Activated naive CD8-positive, alpha-beta T cell treated with anti-CD3 and anti-CD28 coated beads for 36 hours (primary cell): ENCODE measurements around the gene SETDB2. TPM values are rescaled to one million over a fixed set of nuclear protein-coding genes. Genes with fewer than 3 reads are reported as not detected.

Experiments used
- DNase-seq: peaks from one replicate; pipeline ENCODE4 v3.0.0; 2021
- H3K27ac Mint-ChIP-seq: one replicate; pipeline ENCODE4 v1.8.0; 2022; ENCODE audit warnings: mild to moderate bottlenecking, moderate library complexity, mixed read lengths
- H3K27me3 Mint-ChIP-seq: one replicate; pipeline ENCODE4 v1.8.0; 2022; ENCODE audit warnings: mild to moderate bottlenecking, mixed read lengths
- H3K36me3 Mint-ChIP-seq: one replicate; pipeline ENCODE4 v1.8.0; 2021; ENCODE audit warnings: mild to moderate bottlenecking, mixed read lengths
- H3K4me1 Mint-ChIP-seq: one replicate; pipeline ENCODE4 v1.8.0; 2021; ENCODE audit warnings: mixed read lengths
- H3K4me3 Mint-ChIP-seq: one replicate; pipeline ENCODE4 v1.8.0; 2022; ENCODE audit warnings: mild to moderate bottlenecking, moderate library complexity, mixed read lengths
- H3K9me3 Mint-ChIP-seq: one replicate; pipeline ENCODE4 v1.8.0; 2022; ENCODE audit warnings: mixed read lengths
- total RNA-seq, 2 experiments: library from RNA; stranded (reverse); gene quantifications; one replicate each; pipeline ENCODE4 v1.2.3, GENCODE V29; 2021

SETDB2 gene, protein sequence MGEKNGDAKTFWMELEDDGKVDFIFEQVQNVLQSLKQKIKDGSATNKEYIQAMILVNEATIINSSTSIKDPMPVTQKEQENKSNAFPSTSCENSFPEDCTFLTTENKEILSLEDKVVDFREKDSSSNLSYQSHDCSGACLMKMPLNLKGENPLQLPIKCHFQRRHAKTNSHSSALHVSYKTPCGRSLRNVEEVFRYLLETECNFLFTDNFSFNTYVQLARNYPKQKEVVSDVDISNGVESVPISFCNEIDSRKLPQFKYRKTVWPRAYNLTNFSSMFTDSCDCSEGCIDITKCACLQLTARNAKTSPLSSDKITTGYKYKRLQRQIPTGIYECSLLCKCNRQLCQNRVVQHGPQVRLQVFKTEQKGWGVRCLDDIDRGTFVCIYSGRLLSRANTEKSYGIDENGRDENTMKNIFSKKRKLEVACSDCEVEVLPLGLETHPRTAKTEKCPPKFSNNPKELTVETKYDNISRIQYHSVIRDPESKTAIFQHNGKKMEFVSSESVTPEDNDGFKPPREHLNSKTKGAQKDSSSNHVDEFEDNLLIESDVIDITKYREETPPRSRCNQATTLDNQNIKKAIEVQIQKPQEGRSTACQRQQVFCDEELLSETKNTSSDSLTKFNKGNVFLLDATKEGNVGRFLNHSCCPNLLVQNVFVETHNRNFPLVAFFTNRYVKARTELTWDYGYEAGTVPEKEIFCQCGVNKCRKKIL
- total RNA-seq: 10 to 100 TPM; 11.1 to 11.3 TPM

DNA sequence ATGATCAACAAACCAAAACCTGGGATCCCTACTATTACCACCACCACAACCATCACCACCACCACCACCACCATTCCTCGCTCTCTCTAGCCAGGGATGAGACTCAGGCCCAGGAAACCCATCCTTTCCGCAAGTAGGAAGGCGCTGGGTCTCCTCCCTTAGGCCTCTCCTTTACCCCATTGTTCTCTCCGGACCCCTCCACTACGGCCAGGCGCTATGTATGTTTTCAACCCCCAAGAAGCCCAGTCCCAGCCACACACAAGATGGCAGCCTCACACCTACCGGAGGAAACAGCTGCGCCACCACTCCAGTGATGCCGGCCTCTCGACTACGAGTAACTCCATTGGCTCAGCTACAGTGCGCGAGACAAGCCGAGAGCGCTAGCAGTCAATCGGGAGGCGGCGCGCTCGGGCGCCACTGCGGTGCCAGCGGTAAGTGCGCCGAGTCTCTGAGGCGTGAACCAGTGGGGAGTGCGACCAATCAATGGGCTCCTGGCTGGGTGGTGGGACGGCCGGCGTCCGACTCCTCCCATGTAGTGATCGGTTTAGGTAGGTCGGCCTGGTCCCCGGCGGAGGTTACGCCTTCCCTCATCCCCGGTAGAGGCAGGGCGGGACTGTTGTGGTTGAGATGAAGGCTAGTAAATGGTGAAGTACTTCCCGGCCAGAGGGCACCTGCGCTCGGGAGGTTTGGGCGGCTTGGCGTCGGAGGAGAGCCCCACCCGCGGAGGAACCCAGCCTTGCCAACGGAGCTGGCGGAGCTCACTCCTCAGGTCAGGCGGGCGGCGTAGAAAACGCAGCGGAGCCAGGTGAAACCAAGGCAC, at the start of gene SETDB2, which contains the start of gene CAB39L:
SETDB2 (plus strand) TSS at position 571 of the 820 bp plus-strand sequence. CDS start 7,620 bp downstream, outside the sequence.
CAB39L (minus strand) TSS at position 361 of the 820 bp plus-strand sequence. CDS start 61,154 bp downstream, outside the sequence.
- H3K4me1 Mint-ChIP-seq: peaks cover 32% of the 10 kb centered on the region
- peaks cover 16% of the 10 kb centered on the region for H3K36me3 Mint-ChIP-seq
- no peaks in the 10 kb centered on the region for H3K27me3 Mint-ChIP-seq

DNA sequence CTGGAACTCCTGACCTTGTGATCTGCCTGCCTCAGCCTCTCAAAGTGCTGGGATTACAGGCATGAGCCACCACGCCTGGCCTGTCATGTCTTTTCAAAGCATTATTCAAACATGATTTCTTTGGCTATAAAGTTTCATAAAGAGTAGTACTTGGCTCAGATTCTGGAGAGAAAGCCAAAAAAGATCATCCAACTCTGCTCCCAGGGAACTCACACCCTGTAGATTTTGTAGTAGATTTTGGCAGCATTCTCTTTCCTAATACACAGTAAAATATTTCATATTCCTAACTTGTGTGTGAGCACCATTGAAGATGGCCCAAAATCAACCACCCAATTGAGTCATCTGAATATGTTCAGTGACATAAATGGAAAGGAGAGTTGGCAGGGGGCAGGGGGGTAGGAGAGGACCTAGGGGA, 48.6 kb upstream of the SETDB2 start:
- peaks cover 2% of the 10 kb centered on the region for H3K9me3 Mint-ChIP-seq
- no peak overlapping the region for H3K4me3 Mint-ChIP-seq
- no peaks in the 10 kb centered on the region for H3K27me3 Mint-ChIP-seq
- no peak for DNase-seq
- H3K27ac Mint-ChIP-seq: no peak overlapping the region
- H3K4me1 Mint-ChIP-seq: no peaks in the 10 kb centered on the region
- H3K36me3 Mint-ChIP-seq: peaks cover 2% of the 10 kb centered on the region

More for the DNA sequence above, at the start of gene SETDB2, which contains the start of gene CAB39L:
- peak within 1 kb of the TSS; percentile 94 for H3K4me3 Mint-ChIP-seq
- DNase-seq: peak; percentile 98
- peak within 1 kb of the TSS; percentile 95 for H3K27ac Mint-ChIP-seq
- no peaks in the 10 kb centered on the region for H3K9me3 Mint-ChIP-seq

DNA sequence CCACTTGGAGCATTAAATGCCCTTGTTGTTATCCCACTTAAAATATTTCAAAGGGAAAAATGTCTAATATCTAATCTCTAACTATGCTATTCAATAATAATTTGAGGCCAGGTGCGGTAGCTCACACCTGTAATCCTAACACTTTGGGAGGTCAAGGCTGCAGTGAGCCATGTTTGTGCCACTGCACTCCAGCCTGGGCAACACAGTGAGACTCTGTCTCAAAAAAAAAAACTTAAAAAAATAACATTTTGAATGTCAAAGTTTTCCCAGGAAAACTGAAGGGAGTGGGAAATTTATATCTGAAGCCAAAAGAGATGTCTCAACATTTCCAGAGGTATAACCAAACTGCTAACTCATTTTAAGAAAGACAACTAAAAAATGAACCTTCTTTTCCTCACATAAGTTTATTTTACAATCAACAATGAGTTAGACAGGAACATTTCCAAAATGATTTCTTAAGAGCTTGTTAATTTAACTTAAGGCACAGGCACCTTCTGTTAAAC, 48.1 kb upstream of the SETDB2 start:
- Mint-ChIP-seq H3K4me3 (no peak overlapping the region), H3K27ac (no peak overlapping the region), H3K27me3 (no peaks in the 10 kb centered on the region), H3K4me1 (no peaks in the 10 kb centered on the region), H3K36me3 (no peaks in the 10 kb centered on the region), H3K9me3 (peaks cover 2% of the 10 kb centered on the region)
- DNase-seq: no peak

DNA sequence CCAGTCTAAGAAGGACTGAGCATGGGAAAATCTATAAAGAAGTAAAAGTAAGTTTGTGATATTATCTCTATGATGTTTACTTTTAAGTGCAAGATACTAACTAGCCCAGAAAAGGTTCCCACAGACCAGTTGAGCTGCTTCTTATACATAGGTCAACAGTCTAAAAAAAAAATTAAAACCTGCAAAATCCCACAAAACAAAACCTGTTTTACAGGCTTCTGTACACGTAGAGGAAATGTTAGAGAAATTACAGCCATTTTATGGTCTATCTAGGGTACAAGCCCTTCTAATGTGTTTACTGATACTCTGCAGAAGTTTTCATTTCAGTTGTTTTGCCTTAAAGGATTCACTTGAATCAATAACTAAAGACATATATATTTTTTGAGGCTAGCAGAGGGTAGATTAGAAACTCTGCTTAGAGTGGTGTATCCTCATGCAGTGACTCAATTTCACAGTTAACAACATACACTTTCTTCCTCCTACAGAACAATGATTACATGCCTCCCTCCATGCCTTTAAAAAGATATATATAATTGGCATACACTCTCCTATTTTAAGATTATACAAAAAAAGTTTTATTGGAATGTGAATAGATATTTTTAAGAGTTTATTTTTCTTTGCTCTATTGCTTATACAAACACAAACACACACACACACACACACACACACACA, 44.1 kb upstream of the SETDB2 start:
- H3K27ac Mint-ChIP-seq: no peak overlapping the region
- peaks cover 12% of the 10 kb centered on the region for H3K36me3 Mint-ChIP-seq
- H3K4me1 Mint-ChIP-seq: no peaks in the 10 kb centered on the region
- H3K4me3 Mint-ChIP-seq: no peak overlapping the region
- H3K27me3 Mint-ChIP-seq: no peaks in the 10 kb centered on the region
- DNase-seq: no peak
- peaks cover 11% of the 10 kb centered on the region for H3K9me3 Mint-ChIP-seq

DNA sequence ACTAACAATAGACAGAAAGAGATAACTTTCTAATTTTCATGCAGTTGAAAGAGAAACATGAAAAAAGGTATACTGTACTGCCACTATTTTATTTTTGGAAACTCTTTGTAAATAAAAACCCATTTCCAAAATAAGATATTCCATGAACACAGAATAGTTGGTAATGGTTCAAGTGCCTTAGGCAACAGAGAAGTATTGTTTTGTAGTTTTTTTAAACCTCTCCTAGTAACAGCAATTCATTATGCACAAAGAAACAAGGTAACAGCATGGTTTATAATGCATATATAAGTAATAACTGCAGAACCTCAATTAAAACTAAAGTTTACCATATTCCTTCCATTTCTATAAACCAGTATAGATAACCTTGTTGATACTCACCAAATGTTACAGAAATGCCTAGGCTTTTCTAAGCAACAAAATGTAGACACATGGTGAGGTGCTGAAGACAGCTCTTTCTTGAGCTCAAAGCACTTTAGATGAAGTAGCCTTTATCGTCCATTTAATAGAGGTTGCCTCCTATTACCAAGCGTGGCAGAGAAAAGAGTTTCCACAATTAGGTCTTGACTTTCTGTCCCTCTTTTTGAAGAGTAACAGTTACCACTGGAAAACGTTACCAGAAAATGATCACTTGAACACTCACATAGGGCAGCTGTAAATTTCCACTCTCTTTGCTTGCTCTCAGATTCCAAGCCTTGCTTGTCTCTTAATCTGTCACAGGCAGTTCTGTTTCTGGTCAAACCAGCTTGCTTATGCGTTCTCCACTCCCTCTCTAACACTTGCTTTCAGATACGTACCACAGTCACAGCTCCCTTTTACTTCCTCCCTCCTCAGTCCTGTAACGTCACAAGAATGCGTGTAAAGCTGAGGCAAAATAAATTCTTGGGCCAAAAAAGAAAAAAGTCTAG, 43.1 kb upstream of the SETDB2 start:
- no peaks in the 10 kb centered on the region for H3K4me1 Mint-ChIP-seq
- no peak overlapping the region for H3K27ac Mint-ChIP-seq
- peaks cover 17% of the 10 kb centered on the region for H3K9me3 Mint-ChIP-seq
- no peak overlapping the region for H3K4me3 Mint-ChIP-seq
- peaks cover 17% of the 10 kb centered on the region for H3K36me3 Mint-ChIP-seq
- DNase-seq: no peak
- H3K27me3 Mint-ChIP-seq: no peaks in the 10 kb centered on the region

DNA sequence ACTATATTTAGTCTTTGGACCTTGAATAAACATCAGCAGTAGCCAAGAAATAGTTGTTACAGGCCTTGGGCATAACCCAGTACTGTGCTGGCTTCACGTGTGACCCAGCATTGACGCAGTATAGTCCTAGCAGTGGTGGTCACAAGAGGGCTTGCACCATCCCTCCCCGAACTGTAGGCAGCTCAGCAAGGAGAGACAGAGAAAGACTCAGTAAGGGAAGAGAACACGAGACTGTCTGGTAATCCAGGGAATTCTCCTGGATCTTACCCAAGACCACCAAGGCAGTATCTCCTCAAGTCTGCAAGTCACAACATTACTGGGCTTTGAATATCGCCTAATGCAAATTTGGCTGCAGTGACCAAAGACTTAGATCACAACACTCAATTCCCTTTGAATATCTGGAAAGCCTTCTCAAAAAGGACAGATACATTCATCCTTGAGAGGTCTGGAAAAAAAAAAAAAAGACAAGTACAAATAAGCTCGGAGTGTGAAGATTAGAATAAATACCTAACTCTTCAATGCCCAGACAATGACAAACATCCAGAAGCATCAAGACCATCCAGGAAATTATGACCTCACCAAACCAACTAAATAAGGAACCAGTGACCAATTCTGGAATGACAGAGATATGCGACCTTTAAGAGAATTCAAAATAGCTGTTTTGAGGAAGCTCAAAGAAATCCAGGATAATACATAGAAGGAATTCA, 39.9 kb upstream of the SETDB2 start:
- peaks cover 17% of the 10 kb centered on the region for H3K36me3 Mint-ChIP-seq
- DNase-seq: no peak
- H3K9me3 Mint-ChIP-seq: peaks cover 17% of the 10 kb centered on the region
- H3K27me3 Mint-ChIP-seq: no peaks in the 10 kb centered on the region
- no peaks in the 10 kb centered on the region for H3K4me1 Mint-ChIP-seq
- no peak overlapping the region for H3K4me3 Mint-ChIP-seq
- H3K27ac Mint-ChIP-seq: no peak overlapping the region

DNA sequence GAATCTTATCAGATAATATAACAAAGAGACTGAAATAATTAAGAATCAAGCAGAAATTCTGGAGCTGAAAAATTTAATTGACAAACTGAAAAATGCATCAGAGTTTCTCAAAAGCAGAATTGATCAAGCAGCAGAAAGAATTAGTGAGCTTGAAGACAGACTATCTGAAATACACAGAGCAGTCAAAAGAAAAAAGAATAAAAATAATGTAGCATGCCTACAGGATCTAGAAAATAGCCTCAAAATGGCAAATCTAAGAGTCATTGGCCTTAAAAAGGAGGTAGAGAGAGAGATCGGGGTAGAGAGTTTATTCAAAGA, 39.4 kb upstream of the SETDB2 start:
- Mint-ChIP-seq H3K9me3 (peaks cover 17% of the 10 kb centered on the region), H3K4me3 (no peak overlapping the region), H3K36me3 (peaks cover 17% of the 10 kb centered on the region), H3K27ac (no peak overlapping the region), H3K27me3 (no peaks in the 10 kb centered on the region), H3K4me1 (no peaks in the 10 kb centered on the region)
- no peak for DNase-seq

DNA sequence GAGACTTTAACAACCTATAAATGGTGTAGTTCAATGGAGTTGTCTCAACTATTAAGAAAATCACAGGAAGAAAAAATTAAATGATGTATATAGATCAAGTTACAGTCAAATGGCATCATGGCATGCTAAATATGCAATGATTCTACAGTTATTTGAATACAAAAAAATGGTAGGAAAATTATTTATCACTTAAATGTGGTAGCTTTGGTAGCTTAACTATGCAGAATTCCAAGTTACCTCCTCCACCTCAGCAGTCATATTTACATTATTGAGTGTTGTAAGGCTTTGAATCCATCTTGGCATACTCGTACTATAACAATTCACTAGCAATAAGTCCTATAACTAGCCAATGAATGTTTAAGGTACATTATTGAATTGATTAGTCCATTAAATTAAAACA, 37.0 kb upstream of the SETDB2 start:
- DNase-seq: no peak
- peaks cover 17% of the 10 kb centered on the region for H3K9me3 Mint-ChIP-seq
- no peaks in the 10 kb centered on the region for H3K4me1 Mint-ChIP-seq
- peaks cover 17% of the 10 kb centered on the region for H3K36me3 Mint-ChIP-seq
- H3K27ac Mint-ChIP-seq: no peak overlapping the region
- H3K4me3 Mint-ChIP-seq: no peak overlapping the region
- no peaks in the 10 kb centered on the region for H3K27me3 Mint-ChIP-seq

DNA sequence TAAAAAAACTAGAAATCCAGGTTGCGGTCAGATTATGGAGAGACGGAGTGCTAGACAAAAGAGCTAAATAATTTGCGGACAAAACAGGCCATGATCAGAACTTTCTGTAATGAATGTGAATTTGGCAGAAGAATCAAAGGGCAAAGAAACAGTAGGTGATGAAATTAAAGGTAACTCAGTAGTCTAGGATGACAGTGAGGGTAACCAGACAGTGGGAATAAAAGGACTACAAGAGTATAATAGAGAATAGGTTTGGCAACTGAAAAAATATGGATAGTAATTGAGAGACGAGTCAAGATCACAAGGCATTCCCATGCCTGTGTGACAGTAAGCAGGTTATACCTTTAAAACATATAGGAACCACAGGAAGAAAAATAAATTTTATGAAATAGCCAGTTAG, 36.1 kb upstream of the SETDB2 start:
- no peak overlapping the region for H3K27ac Mint-ChIP-seq
- peaks cover 17% of the 10 kb centered on the region for H3K36me3 Mint-ChIP-seq
- H3K4me1 Mint-ChIP-seq: no peaks in the 10 kb centered on the region
- H3K27me3 Mint-ChIP-seq: no peaks in the 10 kb centered on the region
- H3K9me3 Mint-ChIP-seq: peaks cover 17% of the 10 kb centered on the region
- no peak for DNase-seq
- no peak overlapping the region for H3K4me3 Mint-ChIP-seq

DNA sequence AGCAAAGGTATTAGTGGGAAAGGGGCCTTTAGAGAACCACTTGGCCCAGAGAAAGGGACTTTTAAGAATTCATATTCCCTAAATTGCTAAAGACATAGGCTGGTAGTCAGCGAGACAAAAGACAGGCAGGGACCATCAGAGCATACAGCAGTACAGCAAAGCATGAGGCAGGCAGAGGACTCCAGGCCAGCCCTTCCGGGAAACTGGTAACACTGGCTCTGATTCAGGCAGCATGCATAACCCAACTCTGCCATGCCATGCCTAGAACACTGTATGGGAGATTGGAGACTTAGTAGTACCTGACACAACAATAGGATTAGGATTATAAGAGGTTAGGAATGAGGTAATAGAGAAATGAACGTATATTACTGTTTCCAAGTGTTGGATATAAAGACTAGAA, 35.1 kb upstream of the SETDB2 start:
- Mint-ChIP-seq H3K36me3 (peaks cover 13% of the 10 kb centered on the region), H3K9me3 (peaks cover 14% of the 10 kb centered on the region), H3K4me1 (no peaks in the 10 kb centered on the region), H3K4me3 (no peak overlapping the region), H3K27me3 (no peaks in the 10 kb centered on the region), H3K27ac (no peak overlapping the region)
- no peak for DNase-seq

DNA sequence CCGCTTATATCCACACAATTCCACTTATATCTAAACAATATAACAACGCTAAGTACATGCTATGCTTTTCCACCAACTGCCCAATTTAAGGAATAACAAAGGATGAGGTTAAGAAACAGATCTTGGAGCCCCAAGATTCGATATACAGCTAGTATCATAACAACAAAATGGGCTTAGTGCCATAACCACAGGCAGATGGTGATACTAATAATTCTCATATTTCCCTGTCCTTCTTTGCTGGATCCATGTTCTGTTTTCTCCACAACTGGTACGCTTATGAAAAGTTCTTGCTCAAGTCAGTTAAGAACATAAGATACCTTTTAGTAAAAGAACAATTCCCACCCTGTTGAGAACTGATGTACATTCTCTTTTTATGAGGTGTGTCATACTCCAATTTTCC, 34.1 kb upstream of the SETDB2 start:
- DNase-seq: no peak
- H3K36me3 Mint-ChIP-seq: peaks cover 4% of the 10 kb centered on the region
- no peak overlapping the region for H3K4me3 Mint-ChIP-seq
- H3K4me1 Mint-ChIP-seq: no peaks in the 10 kb centered on the region
- H3K27ac Mint-ChIP-seq: no peak overlapping the region
- H3K27me3 Mint-ChIP-seq: no peaks in the 10 kb centered on the region
- H3K9me3 Mint-ChIP-seq: peaks cover 5% of the 10 kb centered on the region

DNA sequence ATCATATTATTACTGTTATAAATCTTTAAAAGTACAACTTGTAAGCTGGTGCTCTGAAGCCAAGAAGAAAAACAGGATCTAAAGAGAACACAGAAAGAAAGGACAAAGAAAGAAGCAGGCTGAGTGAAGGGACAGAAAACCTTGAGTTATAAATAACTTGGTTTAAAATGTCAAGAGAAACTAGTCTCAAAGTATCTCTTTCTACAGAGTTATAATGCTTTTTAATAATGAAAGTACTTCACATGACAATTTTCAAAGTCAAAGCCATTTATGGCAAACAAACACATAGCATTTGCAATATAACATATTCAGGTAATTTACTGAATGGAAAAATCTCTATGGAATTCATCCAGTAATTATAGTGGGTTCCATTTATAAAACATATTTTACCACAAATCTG, 33.6 kb upstream of the SETDB2 start:
- no peak for DNase-seq
- Mint-ChIP-seq H3K4me3 (no peak overlapping the region), H3K9me3 (peaks cover 2% of the 10 kb centered on the region), H3K27ac (no peak overlapping the region), H3K27me3 (no peaks in the 10 kb centered on the region), H3K4me1 (no peaks in the 10 kb centered on the region), H3K36me3 (peaks cover under 1% of the 10 kb centered on the region)

DNA sequence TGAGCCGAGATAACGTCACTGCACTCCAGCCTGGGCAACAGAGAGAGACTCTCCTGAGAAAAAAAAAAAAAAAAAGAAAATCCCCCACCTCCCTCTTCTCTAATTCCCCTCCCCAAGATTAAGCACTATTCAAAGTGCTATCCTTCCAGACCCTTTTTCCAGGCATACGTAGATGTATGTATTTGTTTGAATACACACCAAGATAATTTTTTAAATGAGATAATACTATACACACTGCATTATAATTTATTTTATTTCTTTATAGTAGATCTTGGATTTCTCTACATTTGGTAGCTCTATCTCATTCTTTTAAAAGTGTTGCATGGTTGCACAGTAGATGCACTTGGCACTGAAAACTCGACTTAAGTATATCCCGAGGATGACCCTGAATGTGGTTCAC, 32.7 kb upstream of the SETDB2 start:
- no peak overlapping the region for H3K27ac Mint-ChIP-seq

More for the DNA sequence above, 32.7 kb upstream of the SETDB2 start:
- Mint-ChIP-seq H3K36me3 (no peaks in the 10 kb centered on the region), H3K9me3 (no peaks in the 10 kb centered on the region), H3K27me3 (no peaks in the 10 kb centered on the region), H3K4me3 (no peak overlapping the region), H3K4me1 (no peaks in the 10 kb centered on the region)
- DNase-seq: no peak
